GM23338 (cell line): ENCODE measurements around the gene ASPHD2. TPM values are rescaled to one million over a fixed set of nuclear protein-coding genes. Genes with fewer than 3 reads are reported as not detected.

ENCODE experiments used
- ATAC-seq: fragments of 200-7000 bp; cut with Tn5 transposase; 3 replicates; pipeline ENCODE4 v1.9.1; 2020
- DNase-seq: peaks from one replicate; pipeline ENCODE4 v3.0.0-alpha.2; 2015; ENCODE audit warnings: low spot score
- H2AFZ ChIP-seq: fragments of 200-600 bp; sonication (generic); 2 replicates; pipeline ENCODE4 v1.8.0; 2016; ENCODE audit warnings: antibody characterized with exemption, mild to moderate bottlenecking, moderate library complexity
- H3F3A ChIP-seq: fragments of 200-600 bp; sonication (generic); replicated peaks from 2 replicates; pipeline ENCODE4 v1.8.0; 2017; ENCODE audit warnings: antibody characterized with exemption, mixed run types, low read depth
- H3K27ac ChIP-seq: fragments of 200-600 bp; sonication (generic); 2 replicates; pipeline ENCODE4 v1.6.1; 2016; ENCODE audit warnings: low read depth
- H3K27me3 ChIP-seq: fragments of 200-600 bp; sonication (generic); 2 replicates; pipeline ENCODE4 v1.8.0; 2016; ENCODE audit warnings: mild to moderate bottlenecking, mixed run types, moderate library complexity; ENCODE audit not compliant: insufficient read depth
- H3K36me3 ChIP-seq: fragments of 200-600 bp; sonication (generic); 2 replicates; pipeline ENCODE4 v1.8.0; 2016; ENCODE audit warnings: mild to moderate bottlenecking; ENCODE audit not compliant: insufficient read depth
- H3K4me1 ChIP-seq: fragments of 200-600 bp; sonication (generic); 2 replicates; pipeline ENCODE4 v1.8.0; 2016; ENCODE audit warnings: mild to moderate bottlenecking, moderate library complexity; ENCODE audit not compliant: insufficient read depth
- H3K4me2 ChIP-seq: fragments of 200-600 bp; sonication (generic); 2 replicates; pipeline ENCODE4 v1.7.1; 2017; ENCODE audit warnings: mixed run types
- H3K4me3 ChIP-seq: fragments of 200-600 bp; sonication (generic); 2 replicates; pipeline ENCODE4 v1.6.1; 2016; ENCODE audit warnings: mixed run types
- H3K79me2 ChIP-seq: fragments of 200-600 bp; sonication (generic); replicated peaks from 2 replicates; pipeline ENCODE4 v1.8.0; 2017; ENCODE audit warnings: mild to moderate bottlenecking; ENCODE audit not compliant: insufficient read depth
- H3K9me2 ChIP-seq: fragments of 200-600 bp; sonication (generic); 2 replicates; pipeline ENCODE4 v1.8.0; 2017; ENCODE audit not compliant: insufficient read depth
- H4K20me1 ChIP-seq: fragments of 200-600 bp; sonication (generic); replicated peaks from 2 replicates; pipeline ENCODE4 v1.8.0; 2017; ENCODE audit warnings: mild to moderate bottlenecking; ENCODE audit not compliant: insufficient read depth
- H3K27ac Mint-ChIP-seq: 2 replicates; pipeline ENCODE4 v1.8.0; 2020; ENCODE audit warnings: inconsistent platforms, mild to moderate bottlenecking, moderate library complexity, mixed read lengths
- H3K27me3 Mint-ChIP-seq: 3 replicates; pipeline ENCODE4 v1.8.0; 2022; ENCODE audit warnings: low read depth, mild to moderate bottlenecking, moderate library complexity, mixed read lengths, inconsistent platforms; ENCODE audit not compliant: insufficient read depth, poor library complexity
- H3K36me3 Mint-ChIP-seq: 3 replicates; pipeline ENCODE4 v1.8.0; 2021; ENCODE audit warnings: low read depth, mild to moderate bottlenecking, inconsistent platforms, moderate library complexity, mixed read lengths
- H3K4me1 Mint-ChIP-seq: 3 replicates; pipeline ENCODE4 v1.8.0; 2020; ENCODE audit warnings: mild to moderate bottlenecking, inconsistent platforms, mixed read lengths
- H3K4me3 Mint-ChIP-seq: 3 replicates; pipeline ENCODE4 v1.8.0; 2021; ENCODE audit warnings: moderate library complexity, mild to moderate bottlenecking, inconsistent platforms, mixed read lengths
- H3K9me3 Mint-ChIP-seq: 3 replicates; pipeline ENCODE4 v1.8.0; 2020; ENCODE audit warnings: moderate library complexity, mild to moderate bottlenecking, inconsistent platforms, mixed read lengths
- CREB1 ChIP-seq: fragments of 250-450 bp; sonication (Bioruptor Pico); IDR thresholded peaks from 2 replicates; pipeline ENCODE4 v1.5.0; 2020; ENCODE audit warnings: low read depth, mild to moderate bottlenecking, moderate library complexity
- CTCF ChIP-seq, 2 experiments: fragments of 200-600 bp in 1 of 2; sonication (generic) in 1 of 2; conservative IDR thresholded peaks; 2 replicates each; pipeline versions ENCODE4 v1.5.1 to v1.6.1; 2016 to 2017; ENCODE audit warnings: antibody characterized with exemption in 2 of 2, low read depth in 2 of 2, mild to moderate bottlenecking in 2 of 2, moderate library complexity in 1 of 2
- ETS1 ChIP-seq: IDR thresholded peaks from 2 replicates; pipeline ENCODE4 v1.6.1; 2016; ENCODE audit warnings: antibody characterized with exemption
- EZH2 ChIP-seq: fragments of 200-600 bp; sonication (generic); IDR thresholded peaks from one replicate; pipeline ENCODE4 v1.8.0; 2017; ENCODE audit warnings: antibody characterized with exemption, mild to moderate bottlenecking, low read depth; ENCODE audit not compliant: unreplicated experiment
- JUNB ChIP-seq: IDR thresholded peaks from one replicate; pipeline ENCODE4 v1.6.1; 2016; ENCODE audit warnings: antibody characterized with exemption; ENCODE audit not compliant: unreplicated experiment
- NANOG ChIP-seq: IDR thresholded peaks from 2 replicates; pipeline ENCODE4 v1.6.1; 2016; ENCODE audit warnings: antibody characterized with exemption, borderline replicate concordance
- STAT1 ChIP-seq: IDR thresholded peaks from one replicate; pipeline ENCODE4 v1.6.1; 2016; ENCODE audit warnings: antibody characterized with exemption; ENCODE audit not compliant: unreplicated experiment
- ZNF114 ChIP-seq: fragments of 250-450 bp; sonication (Bioruptor Pico); IDR thresholded peaks from 2 replicates; pipeline ENCODE4 v1.5.0; 2020; ENCODE audit warnings: mild to moderate bottlenecking, moderate library complexity
- ZNF462 ChIP-seq: fragments of 250-450 bp; sonication (Bioruptor Pico); IDR thresholded peaks from 2 replicates; pipeline ENCODE4 v1.5.0; 2020; ENCODE audit warnings: mild to moderate bottlenecking, moderate library complexity
- polyA plus RNA-seq: library from polyadenylated mRNA; unstranded; fragments of >200 nt; fragmentation: Nextera tagmentation; extraction: Ambion mirVana; gene quantifications from 2 replicates; pipeline ENCODE4 v1.2.1, GENCODE V29; 2016
- total RNA-seq: library from RNA; depleted of rRNA; stranded (reverse); fragments of >200 nt; shearing (Covaris generic); gene quantifications from 2 replicates; pipeline ENCODE4 v1.2.3, GENCODE V29; 2014

ASPHD2 gene
- total and polyA plus RNA-seq, 2 experiments from 2014 or later, result 6.0 to 9.3 TPM

GRCh38 chr22:26462051-26462450, 33.0 kb downstream of the ASPHD2 start:
- TF ChIP-seq CTCF (conservative IDR thresholded peaks at IDR 0.05; ENCODE audit: low read depth in 2 of 2), result no peak
- TF ChIP-seq ETS1, result no peak
- no peak for TF ChIP-seq CREB1
- no peak for TF ChIP-seq ZNF462
- TF ChIP-seq JUNB, result no peak
- no peak for TF ChIP-seq EZH2
- no peak for TF ChIP-seq ZNF114 (CRISPR knock-in tag)
- TF ChIP-seq NANOG, result no peak
- TF ChIP-seq STAT1, result no peak
- Mint-ChIP-seq H3K36me3 (peaks cover 60% of the 10 kb centered on the region), H3K4me1 (peaks cover 6% of the 10 kb centered on the region; the same call in 2 of the 3 replicates), H3K9me3 (no peaks in the 10 kb centered on the region), H3K27ac (no peak overlapping the region), H3K27me3 (peaks cover 3% of the 10 kb centered on the region), H3K4me3 (no peak overlapping the region)
- no peaks in the 10 kb centered on the region; the same call in none of the 2 replicates for H4K20me1 ChIP-seq
- peaks cover 16% of the 10 kb centered on the region for H3K36me3 ChIP-seq
- H3K4me1 ChIP-seq, result no peaks in the 10 kb centered on the region
- DNase-seq (no peak), ATAC-seq (no peak)
- H3K9me2 ChIP-seq, result no peaks in the 10 kb centered on the region
- no peak overlapping the region for H3K4me2 ChIP-seq
- H3K27ac ChIP-seq, result no peak overlapping the region
- H2AFZ ChIP-seq, result no peak overlapping the region
- no peak overlapping the region for H3K4me3 ChIP-seq
- H3K27me3 ChIP-seq, result no peaks in the 10 kb centered on the region
- H3F3A ChIP-seq, result peaks cover 11% of the 10 kb centered on the region; the same call in 1 of the 2 replicates
- peaks cover 15% of the 10 kb centered on the region; the same call in 1 of the 2 replicates for H3K79me2 ChIP-seq
